Islet precursor cell (in vitro differentiated cells): ENCODE results near the gene ZNF384.

Source experiments
- DNase-seq: peaks from one replicate; pipeline ENCODE4 v3.0.0-alpha.2; 2018

Gene ZNF384

DNA sequence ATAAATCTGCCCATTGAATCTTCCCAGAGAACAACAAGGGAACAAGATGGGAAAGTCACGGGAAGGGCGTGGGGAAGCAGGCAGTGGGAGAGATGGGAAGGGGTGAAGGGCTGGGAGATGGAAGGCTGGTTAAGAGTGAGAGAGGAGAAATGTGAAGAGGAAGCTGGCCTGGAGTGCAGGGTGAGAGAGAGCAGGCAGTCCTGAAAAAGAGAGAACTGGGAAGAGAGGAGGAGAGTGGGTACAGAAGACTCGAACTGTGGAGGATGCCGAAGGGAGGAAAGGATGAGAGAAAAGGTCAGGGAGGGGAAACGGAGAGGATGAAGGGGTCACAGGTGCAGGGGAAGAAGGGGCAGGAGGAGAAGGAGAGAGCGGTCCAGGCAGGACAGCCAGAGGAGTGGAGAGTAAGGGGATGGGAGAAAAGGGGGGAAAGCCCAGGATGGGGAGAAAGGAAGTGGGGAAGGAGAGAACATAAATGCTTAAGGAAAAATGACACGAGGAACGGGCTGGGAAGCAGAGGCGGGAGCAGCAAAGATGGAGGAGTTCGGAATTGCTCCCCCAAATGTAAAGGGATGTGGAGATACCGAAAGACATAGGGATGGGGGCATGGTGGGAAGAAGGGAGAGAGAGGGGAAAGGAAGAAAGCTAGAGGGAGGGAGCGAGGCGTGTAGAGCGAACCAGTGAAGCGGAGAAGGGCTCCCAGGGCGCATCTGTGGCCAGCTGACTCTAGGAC is 10.2 kb upstream of the ZNF384 start:
- no peak for DNase-seq

- no peak for DNase-seq
These were observed 9.3 kb upstream of the ZNF384 start for GRCh38 chr12:6698352-6699046.

DNA sequence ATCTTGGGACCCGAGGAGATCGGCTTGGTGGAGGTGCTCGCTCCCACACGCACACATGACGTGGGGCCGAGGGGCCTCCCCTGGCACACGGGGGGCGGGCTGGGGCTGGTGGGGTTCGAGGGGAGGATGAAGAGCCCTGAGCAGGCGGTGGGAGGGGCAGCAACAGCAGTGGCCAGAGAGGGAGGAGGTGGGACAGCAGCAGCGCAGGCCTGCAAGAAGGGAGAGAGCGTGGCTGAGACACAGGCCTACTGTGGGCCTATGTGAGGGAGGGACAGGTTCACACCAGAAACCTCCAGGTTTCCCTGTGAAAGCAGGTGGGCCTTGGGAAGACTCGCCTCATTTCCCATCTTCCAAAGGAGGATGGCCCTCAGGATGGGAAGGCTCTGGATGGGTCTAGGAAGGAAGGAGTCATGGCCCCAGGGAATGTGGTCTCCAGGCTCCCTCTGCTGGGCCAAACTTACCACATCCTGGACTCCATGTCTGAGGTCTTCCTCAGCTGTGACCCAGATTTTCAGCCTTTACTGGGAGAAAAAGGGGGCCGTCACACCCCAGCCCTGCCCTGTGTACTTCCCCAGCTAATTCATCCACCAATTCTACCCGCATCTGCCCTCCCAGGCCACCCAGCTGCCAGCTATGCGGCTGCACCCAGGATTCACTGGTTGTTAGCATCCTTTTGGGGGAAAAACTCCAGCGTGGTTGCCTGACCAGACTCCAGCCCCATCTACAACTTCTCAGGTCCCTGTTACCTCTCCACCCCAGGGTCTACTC is 8.6 kb upstream of the ZNF384 start:
- DNase-seq = peak; percentile 89

- DNase-seq = no peak
These were observed 7.8 kb upstream of the ZNF384 start for GRCh38 chr12:6696690-6697583.

DNA sequence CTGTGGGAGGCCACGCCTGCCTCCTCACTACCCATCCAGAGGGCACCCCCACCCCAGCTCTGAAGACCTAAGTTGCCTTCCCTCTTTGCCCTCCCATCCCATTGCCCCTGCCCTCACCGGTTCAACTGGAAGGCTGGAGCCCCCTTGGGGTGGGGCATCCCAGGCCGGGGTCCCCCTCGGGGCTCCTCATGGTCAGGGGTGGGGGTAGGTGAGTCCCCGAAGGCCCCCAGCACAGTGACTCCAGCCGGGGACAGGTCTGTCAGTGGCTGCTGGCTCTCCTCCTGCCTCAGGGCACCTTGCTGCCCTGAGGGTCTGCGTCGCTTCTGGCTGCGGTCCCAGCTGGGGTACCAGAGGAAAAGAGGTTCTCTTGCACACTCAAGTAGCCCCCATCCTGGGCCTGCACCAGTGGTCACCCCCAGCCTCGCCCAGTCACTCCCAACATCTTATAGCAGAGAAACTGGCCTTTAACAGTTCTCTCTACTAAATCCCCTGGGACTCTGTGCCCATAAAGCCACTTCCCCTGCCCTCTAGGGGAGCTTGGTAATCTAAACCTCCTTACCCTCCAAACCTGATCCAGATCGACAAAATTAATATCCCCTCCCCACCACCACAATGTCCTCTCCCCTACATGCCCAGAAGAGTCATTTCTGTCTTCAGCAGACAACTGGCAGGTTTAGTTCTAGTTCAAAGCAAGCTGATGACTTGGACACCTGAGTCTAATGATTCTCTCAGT is 6.3 kb upstream of the ZNF384 start:
- no peak for DNase-seq

DNA sequence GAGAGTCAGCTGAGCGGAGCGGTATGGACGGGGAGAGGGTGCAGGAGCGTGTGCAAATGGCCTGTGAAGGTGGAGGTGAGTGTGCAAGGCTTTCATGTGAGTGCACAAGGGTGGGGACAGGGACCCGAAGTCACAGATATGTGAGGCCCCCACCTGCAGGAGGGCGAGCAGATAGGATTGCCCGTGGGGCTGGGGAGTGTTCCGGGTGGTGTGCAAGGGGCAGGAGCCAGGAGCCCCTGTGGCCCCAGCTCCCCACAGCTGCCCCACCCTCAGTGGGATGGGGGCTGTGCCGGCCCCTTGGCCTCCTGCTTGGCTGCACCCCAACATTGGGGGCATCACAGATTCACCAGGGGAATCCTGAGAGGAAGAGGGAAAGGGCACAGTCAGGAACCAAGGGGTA is 5.5 kb upstream of the ZNF384 start:
- no peak for DNase-seq

DNA sequence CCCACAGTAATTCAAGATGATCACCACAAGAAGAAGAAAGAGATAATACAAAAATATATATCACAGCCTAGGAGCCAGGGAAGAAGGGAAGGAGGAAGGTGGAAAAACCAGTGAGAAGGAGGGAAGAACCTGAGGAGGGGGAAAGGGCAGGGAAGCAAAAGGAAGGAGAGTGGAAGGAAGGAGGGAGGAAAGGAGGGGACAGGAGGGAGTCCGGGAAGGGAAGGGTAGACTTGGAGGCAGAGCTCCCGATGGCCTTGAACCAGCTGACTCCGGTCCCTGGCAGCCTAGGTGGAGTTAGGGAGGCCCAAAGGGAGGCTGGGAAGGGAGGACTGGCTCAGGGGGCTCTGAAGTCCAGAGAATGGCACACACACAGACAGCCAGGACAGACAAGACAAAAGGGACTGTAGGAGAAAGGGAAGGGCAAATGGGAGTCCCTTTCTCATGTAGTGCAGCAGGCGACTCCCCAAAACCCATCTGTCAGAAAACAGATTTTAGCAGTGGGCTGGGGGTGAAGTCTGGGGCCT is 4.7 kb upstream of the ZNF384 start:
- no peak for DNase-seq

GRCh38 chr12:6692888-6693287 is 3.7 kb upstream of the ZNF384 start:
- no peak for DNase-seq

GRCh38 chr12:6691473-6691872 is 2.3 kb upstream of the ZNF384 start:
- DNase-seq = peak; percentile 70

DNA sequence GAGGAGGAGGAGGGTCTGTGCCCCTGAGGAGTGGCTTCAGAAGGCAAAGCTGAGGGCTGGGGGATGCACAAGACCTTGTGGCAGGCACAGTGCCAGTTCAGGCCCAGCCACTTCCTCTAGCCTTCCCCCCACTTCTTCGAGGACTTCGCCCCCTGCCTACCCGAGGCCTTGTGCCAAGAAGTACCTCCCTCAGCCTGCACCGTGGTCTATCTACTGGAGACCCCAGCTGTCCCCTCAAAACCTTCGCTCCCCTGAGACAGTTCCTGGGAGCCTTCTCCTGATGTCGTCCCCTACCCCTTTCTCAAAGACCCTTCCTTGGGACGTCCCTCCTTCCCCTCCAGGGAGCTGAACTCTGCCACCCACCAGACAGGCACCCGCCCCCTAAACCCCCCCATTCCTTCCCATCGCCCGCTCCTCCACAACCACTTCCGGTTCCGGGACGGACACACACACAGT is 604 bp downstream of the ZNF384 start:
- no peak for DNase-seq

- DNase-seq = no peak
These were observed 3.4 kb downstream of the ZNF384 start for GRCh38 chr12:6685814-6686213.

- DNase-seq = no peak
These were observed 4.6 kb downstream of the ZNF384 start for GRCh38 chr12:6684609-6685008.

DNA sequence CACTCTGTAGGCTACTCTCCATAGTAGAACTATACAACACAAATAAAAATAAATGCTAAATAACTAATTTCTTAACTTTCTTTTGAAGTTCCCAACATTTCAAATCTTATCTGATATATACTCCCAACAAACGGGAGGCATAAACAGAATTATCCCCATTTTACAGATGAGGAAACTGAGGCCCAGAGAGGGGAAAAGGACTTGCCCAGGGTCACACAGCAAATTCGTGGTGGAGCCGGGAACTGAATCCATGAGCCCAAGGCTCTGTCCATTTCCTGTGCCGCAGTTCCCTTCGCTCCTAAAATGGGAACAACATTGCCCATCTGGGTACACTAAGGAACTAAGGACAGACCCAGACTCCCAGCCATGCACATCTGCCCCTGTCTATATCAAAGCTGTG is 12.2 kb downstream of the ZNF384 start:
- DNase-seq = no peak

DNA sequence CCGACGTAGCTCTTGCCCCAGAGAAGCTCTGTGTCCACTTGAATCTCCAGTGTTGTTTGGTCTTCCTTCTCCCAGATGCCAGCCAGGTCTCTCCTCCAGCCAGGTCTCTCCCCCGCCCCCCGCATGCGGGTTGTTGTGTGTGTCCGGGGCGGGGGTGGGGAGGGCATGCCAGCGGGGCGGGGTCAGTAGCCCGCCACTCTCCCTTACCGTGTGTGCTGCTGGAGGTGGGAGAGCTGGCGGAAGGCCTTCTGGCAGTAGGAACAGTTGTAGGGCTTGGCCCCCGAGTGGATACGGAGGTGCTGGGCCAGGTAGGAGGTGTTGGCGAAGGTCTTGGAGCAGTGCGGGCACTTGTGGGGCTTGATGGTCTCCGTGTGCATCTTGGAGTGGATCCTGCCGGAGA is 17.0 kb downstream of the ZNF384 start:
- DNase-seq = no peak

DNA sequence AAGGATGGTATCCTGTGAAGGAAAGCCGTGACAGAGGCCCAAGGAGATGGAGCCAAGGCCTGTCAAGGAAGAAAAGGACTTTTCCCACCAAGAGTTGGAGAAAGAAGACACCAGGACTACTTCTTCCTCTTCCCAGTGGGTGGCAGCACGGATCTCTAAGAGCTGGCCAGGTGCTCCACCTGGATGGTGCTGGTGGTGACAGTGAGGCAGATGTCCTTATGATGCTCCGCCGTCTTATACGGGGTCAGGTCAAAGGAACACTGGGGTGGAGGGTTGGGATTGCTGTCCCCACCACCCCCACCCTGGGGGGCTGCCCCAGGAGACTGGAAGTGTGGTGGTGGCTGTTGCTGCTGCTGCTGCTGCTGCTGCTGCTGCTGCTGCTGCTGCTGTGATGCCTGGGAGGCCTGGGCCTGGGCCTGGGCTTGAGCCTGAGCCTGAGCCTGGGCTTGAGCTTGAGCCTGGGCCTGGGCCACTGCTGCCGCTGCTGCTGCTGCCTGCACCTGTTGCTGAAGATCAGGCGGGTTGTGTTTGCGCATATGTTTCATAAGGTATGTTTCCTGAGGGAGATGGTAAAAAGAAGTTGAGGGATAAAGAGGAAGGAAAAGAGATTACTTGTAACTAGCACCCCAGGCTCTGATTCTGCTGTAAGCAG is 21.5 kb downstream of the ZNF384 start:
- DNase-seq = peak; percentile 81

GRCh38 chr12:6666211-6666610 is 23.0 kb downstream of the ZNF384 start:
- DNase-seq = no peak

DNA sequence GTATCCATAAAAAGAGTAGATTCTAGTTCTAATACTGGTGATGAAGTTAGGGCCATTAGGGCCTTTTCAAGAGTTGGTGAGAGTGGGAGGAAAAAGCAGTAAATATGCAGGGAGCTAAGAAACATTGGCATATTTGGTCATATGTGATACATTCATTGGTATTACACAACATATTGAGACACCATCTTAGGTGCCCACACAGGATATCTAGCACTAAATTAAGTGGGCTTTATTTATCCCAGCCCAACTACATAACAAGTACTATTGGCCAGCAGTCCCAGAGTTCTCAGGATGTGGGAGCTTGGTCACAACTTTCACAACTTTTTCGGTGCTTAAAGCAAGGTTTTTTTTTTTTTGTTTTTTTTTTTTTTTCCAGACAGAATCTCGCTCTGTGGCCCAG is 24.3 kb downstream of the ZNF384 start:
- DNase-seq = no peak

GRCh38 chr12:6662906-6663742 is 26.1 kb downstream of the ZNF384 start, which contains the start of gene ING4:
Gene ING4, minus strand, starts transcription at chr12:6663119. Its CDS starts 18 bp downstream, at chr12:6663101.
- peak; percentile 100 for DNase-seq

- no peak for DNase-seq
These were observed 26.6 kb downstream of the ZNF384 start for GRCh38 chr12:6662602-6662905.

GRCh38 chr12:6653987-6654386 is 35.2 kb downstream of the ZNF384 start:
- no peak for DNase-seq
